GM12875 (cell line): ENCODE results near the gene IL16.
"Not testable (repeated sequence)": the region's sequence is repeated elsewhere in the genome, so short reads cannot be mapped to it uniquely, and the experiment has no call there.

ENCODE experiments used
- H3K4me3 ChIP-seq: one replicate; pipeline ENCODE4 v1.5.1; 2011; ENCODE audit warnings: low read depth, low read length, control low read depth
- TF ChIP-seq, protein P1 (sequence below): IDR thresholded peaks from 2 replicates; pipeline ENCODE4 v1.5.1; 2011; ENCODE audit warnings: low read depth, mild to moderate bottlenecking, control low read depth, inconsistent platforms, low read length, moderate library complexity, borderline replicate concordance; ENCODE audit not compliant: insufficient read depth

The IL16 gene

DNA sequence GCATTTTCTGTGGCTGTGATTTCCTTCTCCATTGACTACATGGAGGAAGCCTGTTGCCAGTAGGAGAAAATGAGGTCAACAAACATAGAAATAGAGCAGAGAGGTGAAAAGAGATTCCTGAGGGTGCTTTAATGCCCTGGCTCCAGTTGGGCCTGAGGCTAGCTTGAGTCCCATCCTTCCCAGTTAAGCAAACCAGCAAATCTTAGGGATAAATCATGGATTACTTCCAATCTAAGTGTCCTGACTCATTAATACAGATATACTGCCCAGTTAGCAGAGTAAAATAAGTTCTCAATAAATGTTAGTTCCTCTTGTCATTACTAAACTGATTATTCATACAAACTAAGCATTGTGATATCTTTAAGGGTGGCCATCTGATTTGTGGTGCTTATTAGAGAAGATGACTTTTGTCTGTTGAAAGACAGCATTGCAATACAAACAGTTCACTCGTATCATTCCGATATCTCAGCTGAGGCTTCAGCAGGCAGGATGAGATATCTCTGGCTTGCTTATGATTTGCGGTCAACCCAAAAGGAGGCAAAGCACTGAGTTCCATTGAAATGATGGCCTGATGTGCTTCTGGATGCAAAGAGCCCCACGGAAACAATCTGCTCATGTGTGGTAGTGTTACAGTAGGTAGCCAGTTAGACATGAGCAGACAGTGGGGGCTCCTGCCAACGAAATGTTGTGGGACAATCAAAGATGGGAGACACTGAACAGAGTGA is 133.8 kb downstream of the IL16 start:
- TF ChIP-seq, protein P1, sequence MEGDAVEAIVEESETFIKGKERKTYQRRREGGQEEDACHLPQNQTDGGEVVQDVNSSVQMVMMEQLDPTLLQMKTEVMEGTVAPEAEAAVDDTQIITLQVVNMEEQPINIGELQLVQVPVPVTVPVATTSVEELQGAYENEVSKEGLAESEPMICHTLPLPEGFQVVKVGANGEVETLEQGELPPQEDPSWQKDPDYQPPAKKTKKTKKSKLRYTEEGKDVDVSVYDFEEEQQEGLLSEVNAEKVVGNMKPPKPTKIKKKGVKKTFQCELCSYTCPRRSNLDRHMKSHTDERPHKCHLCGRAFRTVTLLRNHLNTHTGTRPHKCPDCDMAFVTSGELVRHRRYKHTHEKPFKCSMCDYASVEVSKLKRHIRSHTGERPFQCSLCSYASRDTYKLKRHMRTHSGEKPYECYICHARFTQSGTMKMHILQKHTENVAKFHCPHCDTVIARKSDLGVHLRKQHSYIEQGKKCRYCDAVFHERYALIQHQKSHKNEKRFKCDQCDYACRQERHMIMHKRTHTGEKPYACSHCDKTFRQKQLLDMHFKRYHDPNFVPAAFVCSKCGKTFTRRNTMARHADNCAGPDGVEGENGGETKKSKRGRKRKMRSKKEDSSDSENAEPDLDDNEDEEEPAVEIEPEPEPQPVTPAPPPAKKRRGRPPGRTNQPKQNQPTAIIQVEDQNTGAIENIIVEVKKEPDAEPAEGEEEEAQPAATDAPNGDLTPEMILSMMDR, result no peak
- no peak overlapping the region for H3K4me3 ChIP-seq

DNA sequence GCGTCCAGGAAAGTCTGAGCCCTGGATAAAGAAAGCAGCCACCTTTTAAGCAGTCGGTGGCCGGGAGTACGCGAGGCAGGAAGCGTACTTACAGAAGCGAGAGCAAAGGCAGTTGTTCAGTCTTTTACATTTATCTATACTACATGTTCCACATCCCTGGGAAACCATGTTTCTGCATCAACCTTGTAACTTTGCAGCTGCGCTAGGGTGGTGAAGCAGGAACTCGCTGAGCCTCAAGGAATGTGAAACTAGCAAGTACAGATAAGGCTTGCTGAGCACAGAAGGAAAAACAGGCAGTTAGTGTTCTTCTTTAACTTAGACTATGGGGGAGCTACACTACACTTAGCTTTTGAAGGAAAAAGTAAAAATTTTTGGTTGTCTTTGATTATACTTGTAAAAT is 134.5 kb downstream of the IL16 start:
- not testable (repeated sequence) for H3K4me3 ChIP-seq

DNA sequence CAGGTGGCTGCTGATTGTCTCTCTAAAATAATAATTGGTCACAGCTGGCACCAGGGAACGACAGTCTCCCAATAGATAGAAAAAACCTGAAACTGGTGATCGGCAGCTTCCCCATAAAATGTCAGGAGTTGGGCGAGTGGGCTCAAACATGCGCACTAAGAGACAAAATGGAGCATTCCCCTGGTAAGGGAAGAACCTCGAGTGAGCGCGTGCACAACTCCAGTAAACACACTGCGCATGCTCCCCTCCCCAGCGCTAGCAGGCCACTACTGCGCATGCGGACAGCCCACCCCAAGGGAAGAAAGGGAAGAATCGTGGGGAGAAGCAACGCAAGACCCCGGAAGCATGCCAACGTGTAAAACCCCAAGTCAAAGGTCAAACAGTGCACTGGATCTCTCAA is 134.9 kb downstream of the IL16 start:
- TF ChIP-seq, protein P1, result no peak
- H3K4me3 ChIP-seq, result no peak overlapping the region

DNA sequence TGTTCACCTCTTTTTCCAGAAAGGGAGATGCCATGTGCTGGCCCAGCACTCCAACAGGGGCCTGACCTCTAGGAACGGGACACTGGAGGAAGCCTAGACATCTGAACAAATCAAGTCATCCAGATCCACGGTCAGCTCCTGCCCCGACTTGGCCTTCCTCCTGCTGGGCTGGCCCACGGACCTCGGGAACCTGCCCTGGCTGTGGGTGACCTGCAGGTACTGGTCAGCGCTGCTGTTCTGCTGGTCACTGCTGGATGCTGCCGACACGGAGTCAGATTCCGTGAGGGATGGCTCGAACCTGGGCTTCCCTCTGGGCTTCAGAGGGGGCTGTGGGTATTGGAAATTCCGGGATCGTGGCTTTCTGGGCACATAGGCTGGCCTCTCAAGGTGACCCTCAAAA is 135.6 kb downstream of the IL16 start:
- TF ChIP-seq, protein P1, result no peak
- no peak overlapping the region for H3K4me3 ChIP-seq

DNA sequence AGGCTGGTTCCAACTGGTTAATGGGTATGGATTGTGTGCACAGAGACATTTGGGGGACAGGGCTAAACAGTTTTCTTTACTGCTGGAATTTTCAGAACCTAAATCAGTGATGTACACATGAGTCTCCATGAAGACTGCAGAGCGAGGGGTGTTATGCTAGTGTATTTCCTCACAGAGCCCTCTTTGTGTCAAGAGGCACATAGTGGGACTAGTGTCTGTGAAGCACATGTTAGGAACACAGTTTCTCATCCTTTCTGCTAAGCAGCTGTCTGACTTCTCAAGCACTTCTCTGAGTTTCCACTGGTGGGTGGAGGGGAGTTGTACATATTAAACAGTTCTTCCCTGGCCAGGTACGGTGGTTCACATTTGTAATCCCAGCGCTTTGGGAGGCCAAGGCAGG is 136.7 kb downstream of the IL16 start:
- TF ChIP-seq, protein P1, result no peak
- H3K4me3 ChIP-seq, result no peak overlapping the region

DNA sequence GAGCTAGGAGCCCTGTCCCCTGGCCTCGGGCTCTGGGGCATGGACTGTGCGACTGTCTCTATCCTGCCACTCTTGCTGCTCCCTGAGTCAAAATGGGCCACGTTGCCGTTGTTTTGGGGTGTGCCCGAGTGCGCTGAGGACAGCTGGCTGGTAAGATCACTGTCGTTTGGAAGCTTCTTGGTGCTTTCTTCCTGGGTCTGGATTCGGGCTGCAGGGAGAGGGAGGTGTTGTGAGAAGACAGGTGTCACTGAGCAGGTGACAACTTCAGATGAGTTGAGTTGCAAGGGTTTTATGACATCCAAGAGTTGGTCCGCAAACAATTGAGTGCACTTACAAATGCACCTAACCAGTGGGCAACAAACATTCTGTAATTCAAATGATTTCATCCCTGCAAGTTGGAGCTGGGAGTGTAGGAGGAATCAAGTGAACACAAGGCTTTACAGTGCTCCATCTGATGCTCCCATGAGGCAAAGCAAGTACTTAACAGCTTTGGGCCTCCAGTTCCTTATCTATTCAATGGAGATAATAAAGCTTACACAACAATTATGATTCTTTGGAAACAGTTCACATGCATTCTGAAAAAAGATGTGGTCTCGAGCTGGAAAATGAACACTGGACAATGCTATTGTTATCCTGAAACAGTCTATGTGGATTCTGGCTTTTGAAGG is 138.2 kb downstream of the IL16 start:
- TF ChIP-seq, protein P1, result no peak
- no peak overlapping the region for H3K4me3 ChIP-seq

DNA sequence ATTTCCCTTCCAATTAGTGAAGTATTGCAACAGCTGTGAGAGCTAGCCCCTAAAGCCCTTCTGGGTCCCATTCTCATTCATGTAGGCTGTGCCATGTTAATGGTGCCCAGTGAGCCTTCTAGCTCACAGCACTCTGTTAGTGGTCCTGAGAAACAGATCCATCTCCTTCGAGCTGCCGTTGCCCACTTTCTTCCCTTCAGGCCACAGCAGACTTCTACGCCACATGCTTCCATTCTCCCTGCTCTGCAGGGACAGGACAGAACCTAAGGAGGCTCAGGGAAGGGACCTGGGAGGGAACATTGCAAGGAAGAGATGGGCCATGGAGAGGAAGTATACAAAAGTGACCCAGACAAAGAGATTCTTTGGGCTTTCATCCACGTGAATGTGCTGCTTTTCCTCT is 139.0 kb downstream of the IL16 start:
- no peak overlapping the region for H3K4me3 ChIP-seq
- TF ChIP-seq, protein P1, result no peak

DNA sequence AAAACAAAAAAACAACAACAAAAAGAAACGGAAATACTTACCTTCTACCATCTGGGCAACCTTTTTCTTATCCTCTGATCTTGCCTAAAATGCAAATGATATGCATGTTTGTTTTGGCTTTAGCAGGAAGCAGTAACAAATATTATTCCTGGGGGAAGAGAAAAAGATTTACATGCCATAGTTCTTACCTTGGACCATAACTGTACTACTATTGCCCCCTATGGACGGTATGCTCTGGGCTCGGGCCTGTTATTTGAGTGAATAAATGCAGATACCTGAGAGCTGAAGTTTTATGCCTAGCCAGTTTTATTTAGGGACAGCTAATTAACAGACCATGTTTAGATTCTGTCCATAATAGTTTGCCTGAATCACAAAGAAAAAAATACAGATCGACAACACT is 139.9 kb downstream of the IL16 start:
- TF ChIP-seq, protein P1, result peak; percentile 41; the same call in 1 of the 2 replicates

More for the DNA sequence above, 139.9 kb downstream of the IL16 start:
- no peak overlapping the region for H3K4me3 ChIP-seq
